GM18873 (cell line): ENCODE measurements around the gene RPL5.

Experiments used
- ATAC-seq: cut with Tn5 transposase; IDR thresholded peaks from one replicate; pipeline ENCODE4 v1.9.1; 2021; ENCODE audit warnings: mild to moderate bottlenecking, moderate library complexity, moderate number of reproducible peaks; ENCODE audit not compliant: unreplicated experiment, low FRiP score

Gene RPL5

GRCh38 chr1:92817986-92818764 lies 13.7 kb upstream of the RPL5 start:
- peak; percentile 55 for ATAC-seq

- ATAC-seq, result no peak
Observed at GRCh38 chr1:92820024-92820423, 11.8 kb upstream of the RPL5 start.

- ATAC-seq, result no peak
Observed at GRCh38 chr1:92820551-92820950, 11.3 kb upstream of the RPL5 start.

DNA sequence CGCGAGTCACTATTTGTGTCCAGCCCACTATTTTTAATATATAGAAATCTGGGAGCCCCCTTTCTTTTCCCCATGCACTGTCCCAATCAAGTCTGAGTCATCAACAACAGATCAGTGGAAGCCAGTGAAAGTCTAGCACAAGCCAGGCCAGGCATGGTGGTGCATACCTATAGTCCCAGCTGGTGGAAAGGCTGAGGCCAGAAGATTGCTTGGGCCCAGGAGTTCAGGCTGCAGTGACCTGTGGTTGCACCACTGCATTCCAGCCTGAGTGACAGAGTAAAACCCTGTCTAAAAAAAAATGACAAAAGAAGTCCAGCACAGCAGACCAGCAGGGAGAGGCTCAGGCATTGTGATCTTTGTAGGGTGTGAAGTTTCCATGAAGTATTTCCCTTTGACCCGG lies 9.0 kb upstream of the RPL5 start:
- ATAC-seq, result no peak

DNA sequence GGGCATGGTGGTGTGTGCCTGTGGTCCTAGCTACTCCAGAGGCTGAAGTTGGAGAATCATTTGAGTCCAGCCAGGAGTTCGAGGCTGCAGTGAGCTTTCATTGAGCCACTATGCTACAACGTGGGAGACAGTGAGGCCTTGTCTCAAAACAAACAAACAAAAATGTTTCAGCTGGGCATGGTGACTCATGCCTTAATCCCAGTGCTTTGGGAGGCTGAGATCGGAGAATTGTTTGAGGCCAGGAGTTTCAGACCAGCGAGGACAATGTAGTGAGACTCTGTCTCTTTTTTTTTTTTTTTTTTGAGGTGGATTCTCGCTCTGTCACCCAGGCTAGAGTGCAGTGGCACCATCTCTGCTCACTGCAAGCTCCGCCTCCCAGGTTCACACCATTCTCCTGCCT lies 5.0 kb upstream of the RPL5 start:
- no peak for ATAC-seq

- no peak for ATAC-seq
Observed at GRCh38 chr1:92831368-92831761, 475 bp upstream of the RPL5 start.

- no peak for ATAC-seq
Observed at GRCh38 chr1:92832537-92833114, 786 bp downstream of the RPL5 start.

DNA sequence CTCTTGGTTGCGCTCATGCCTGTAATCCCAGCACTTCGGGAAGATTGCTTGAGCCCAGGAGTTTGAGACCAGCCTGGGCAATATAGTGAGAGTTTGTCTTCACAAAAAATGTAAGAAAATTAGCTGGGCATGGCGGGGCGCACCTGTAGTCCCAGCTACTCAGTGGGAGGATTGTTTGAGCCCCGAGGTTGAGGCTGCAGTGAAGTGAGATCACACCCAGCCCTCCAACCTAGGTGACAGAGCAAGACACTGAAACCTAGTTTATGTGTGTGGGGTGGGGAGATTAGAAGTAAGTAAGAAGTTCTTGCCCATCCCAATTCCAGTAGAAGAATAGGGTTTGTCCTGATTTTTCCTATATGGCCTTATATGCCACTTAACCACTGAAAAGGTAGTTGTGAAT lies 2.0 kb downstream of the RPL5 start:
- ATAC-seq, result no peak

DNA sequence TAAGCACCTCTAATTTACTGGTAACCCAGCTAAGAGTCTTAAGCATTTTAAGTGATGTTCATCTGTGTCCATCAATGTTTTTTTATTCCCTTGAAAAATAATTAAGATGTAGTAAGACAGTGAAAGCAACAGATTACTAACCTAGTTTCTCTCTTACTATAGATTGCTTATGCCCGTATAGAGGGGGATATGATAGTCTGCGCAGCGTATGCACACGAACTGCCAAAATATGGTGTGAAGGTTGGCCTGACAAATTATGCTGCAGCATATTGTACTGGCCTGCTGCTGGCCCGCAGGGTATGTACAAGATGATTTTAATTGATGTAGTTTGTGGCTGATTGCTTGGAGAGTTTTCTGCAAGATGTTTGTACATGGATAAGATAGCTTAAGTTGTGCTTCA lies 2.8 kb downstream of the RPL5 start:
- ATAC-seq, result no peak

- ATAC-seq, result no peak
Observed at GRCh38 chr1:92837062-92837461, 5.2 kb downstream of the RPL5 start.

GRCh38 chr1:92838519-92838918 lies 6.7 kb downstream of the RPL5 start:
- ATAC-seq, result no peak

- ATAC-seq, result no peak
Observed at GRCh38 chr1:92839442-92839841, 7.6 kb downstream of the RPL5 start.

- no peak for ATAC-seq
Observed at GRCh38 chr1:92840600-92840999, 8.8 kb downstream of the RPL5 start.

- ATAC-seq, result no peak
Observed at GRCh38 chr1:92842082-92843045, 10.5 kb downstream of the RPL5 start.

DNA sequence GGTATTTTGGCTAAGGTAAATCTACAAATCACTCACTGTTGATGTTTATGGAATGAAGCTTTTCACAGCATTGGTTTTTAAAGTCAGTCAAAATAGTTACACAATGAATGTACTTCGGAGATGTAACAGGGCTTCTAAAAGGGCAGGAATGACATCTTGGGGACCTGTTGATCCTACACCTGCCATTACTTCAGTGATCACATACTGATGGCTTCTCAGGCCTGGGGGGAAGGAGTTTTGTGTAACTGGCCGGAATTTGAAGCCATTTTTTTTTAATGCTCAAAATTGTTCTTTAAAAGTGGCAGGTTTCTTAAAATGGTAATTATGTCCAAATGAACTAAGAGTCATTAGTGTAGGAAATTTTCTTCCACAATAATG lies 11.2 kb downstream of the RPL5 start:
- no peak for ATAC-seq

DNA sequence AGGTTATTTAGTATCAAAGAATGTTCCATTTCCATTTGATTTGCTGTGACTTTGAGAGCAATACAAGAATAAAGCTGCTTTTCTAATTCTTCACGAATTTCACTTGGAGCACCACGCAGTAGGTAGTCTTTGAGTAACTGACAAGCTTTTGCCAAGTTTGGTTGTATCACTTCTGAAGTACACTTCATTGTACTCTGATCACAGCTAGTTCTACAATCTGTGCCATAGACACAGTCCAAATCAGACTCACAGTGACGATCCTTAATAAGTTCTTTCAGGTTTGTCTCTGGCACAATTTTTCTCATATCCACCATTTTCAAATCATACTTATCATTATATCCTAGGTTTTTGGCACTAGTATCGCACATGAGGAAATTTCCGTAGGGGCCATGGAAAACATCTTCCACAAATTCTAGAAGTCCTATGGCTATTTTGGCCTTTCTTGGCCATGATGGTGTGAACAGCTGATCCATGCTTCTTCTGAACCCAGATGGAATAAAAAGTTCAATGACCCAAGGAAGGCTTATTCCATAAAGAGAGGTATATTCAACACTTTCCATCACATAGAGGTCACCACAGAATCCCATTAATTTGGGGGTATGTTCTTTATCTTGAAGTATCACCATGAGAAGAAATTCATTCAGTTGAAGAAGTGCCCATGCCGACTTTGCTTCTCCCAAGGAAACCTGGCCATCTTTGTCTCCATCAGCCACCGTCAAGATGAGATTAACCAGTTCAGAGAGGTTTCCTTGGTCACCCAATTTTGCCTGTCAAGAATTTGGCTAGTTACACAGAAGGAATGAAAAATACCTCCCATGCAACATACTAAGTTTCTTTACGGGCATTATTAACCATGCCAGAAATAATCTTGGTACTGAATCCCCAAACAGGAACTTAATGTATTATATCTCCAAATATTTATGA lies 11.9 kb downstream of the RPL5 start:
- no peak for ATAC-seq

- ATAC-seq, result no peak
Observed at GRCh38 chr1:92844439-92844838, 12.6 kb downstream of the RPL5 start.

DNA sequence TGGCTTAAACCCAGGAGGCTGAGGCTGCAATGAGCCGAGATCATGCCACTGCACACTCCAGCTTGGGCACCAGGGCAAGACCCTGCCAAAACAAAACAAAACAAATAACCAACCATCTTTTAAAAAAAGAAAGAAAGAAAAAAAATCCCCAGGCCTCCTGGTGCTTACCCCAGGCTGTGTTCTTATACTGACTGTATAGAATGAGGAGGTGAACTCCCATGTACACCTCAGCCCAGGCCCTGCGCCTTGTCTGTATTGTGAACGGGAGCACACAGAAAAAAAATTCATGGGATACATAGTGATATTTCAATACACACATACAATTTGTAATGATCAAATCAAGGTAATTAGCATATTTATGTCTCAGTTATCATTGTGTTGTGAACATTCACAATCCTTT lies 14.1 kb downstream of the RPL5 start:
- ATAC-seq, result no peak

DNA sequence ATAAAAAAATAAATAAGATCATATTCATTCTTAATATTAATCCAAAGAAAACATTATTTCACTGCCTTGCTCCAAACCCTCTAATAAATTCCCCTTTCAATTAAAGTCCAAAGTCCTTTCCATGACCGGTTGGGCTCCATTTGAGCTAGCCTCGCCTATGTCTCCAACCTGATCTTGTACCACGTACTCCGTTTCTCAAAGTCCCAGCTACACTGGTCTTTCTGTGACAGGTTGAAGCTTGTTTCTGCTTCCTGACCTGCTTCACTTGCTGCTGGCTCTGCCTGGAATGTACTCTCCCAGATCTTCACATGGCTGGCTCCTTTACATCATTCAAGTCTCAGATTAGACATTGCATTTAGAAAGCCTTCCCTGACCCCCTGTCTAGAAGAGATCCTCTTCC lies 16.4 kb downstream of the RPL5 start:
- no peak for ATAC-seq

DNA sequence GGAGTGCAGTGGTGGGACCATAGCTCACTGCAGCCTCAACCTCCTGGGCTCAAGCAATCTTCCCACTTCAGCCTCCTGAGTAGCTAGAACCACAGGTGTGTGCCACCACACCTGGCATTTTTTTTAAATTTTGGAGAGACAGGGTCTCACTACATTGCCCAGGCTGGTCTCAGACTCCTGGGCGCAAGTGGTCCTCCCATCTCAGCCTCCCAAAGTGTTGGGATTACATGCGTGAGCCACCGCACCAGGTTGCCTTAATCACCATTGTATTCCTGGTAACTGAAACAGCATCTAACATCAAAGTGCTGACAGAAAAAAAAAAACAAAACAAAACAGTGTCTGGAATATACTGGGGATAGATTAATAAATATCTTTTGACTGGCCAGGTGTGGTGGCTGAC lies 18.2 kb downstream of the RPL5 start:
- no peak for ATAC-seq
